Hematopoietic multipotent progenitor cell treated with erythropoietin and hydrocortisone succinate and interleukin-3 and kit ligand, for 4 days (in vitro differentiated cells): ENCODE results near the gene ACOX3.
"Not testable (repeated sequence)": the region's sequence is repeated elsewhere in the genome, so short reads cannot be mapped to it uniquely, and the experiment has no call there.

Source experiments
- DNase-seq: peaks from one replicate; pipeline ENCODE4 v3.0.0-alpha.2; 2015

Gene ACOX3

GRCh38 chr4:8403173-8403753 lies 37.3 kb downstream of the ACOX3 start:
- DNase-seq: peak; percentile 84

GRCh38 chr4:8402640-8403039 lies 37.9 kb downstream of the ACOX3 start:
- DNase-seq: peak; percentile 68

DNA sequence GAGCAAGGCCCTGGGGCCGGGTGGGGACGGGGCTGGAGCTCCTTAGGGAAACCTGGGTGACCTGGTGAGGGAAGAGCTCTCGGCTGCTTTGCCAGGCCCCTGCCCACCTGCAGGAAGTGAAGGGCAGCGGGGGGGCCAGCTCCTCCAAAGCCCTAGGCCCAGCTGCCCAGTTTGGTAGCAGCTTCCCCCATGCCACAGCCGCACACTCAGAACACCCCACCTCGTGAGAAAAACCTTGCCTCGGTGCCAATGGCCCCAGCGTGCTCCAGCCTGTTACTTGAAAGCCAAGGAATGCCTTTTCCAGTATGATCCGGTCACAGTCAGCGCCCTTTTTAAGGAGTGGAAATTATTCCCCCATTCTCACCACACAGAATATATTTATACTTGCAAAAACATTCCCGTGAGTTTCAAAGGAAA lies 38.3 kb downstream of the ACOX3 start:
- no peak for DNase-seq

- no peak for DNase-seq
These were observed 38.9 kb downstream of the ACOX3 start for GRCh38 chr4:8401665-8402064.

DNA sequence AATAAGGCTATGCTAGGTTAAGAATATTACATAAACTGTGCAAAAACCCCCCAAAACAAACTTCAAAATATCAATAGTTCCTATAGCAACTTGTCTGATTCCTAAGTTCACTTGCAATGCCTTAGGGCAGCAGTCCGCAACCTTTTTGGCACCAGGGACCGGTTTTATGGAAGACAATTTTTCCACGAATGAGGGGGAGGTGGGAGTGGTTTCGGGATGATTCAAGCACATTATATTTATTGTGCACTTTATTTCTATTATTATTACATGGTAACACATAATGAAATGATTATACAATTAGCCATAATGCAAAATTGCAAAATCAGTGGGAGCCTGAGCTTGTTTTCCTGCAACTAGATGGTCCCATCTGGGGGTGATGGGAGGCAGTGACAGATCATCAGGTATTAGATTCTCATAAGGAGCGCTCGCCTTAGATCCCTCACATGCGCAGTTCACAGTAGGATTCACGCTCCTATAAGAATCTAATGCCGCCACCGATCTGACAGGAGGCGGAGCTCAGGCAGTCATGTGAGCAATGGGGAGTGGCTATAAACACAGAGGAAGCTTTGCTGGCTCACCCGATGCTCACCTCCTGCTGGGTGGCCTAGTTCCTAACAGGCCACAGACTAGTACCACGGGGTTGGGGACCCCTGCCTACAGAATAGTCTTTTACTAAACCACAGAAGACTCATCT lies 39.7 kb downstream of the ACOX3 start:
- peak; percentile 26 for DNase-seq

GRCh38 chr4:8399298-8399697 lies 41.2 kb downstream of the ACOX3 start:
- DNase-seq: no peak

GRCh38 chr4:8398347-8398746 lies 42.2 kb downstream of the ACOX3 start:
- no peak for DNase-seq

DNA sequence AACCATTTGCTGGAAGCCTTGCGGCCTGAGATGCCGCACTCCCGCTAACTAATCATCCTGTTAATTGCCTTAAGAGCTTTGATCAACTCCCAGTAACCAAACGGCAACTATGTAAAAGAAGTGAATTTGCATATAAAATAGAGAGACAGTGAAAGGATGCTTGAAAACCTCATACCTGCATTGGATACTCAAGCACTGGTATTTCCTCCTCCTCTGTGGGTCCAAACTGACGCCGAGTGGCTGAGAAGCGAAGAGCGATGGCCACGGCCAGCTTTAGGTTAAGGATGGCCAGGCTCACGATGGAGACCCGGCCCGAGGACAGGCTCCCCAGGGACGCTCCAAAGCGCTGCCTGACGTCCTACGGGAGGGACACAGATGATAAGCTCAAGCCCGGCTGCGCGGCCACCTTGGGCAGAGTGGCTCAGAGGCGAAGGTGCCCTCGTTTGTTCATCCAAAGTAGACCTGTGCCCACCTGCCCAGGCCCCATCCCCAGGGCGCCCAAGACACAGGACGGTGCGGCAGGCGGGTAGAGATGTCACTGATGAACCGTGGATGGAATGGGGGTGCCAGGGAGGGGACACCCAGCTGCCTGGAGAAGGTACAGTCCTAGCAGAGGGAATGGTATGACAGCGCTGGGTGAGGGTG lies 43.6 kb downstream of the ACOX3 start:
- no peak for DNase-seq

- no peak for DNase-seq
These were observed 44.8 kb downstream of the ACOX3 start for GRCh38 chr4:8395504-8396296.

- DNase-seq: no peak
These were observed 45.7 kb downstream of the ACOX3 start for GRCh38 chr4:8394806-8395205.

GRCh38 chr4:8394061-8394519 lies 46.4 kb downstream of the ACOX3 start:
- no peak for DNase-seq

- no peak for DNase-seq
These were observed 46.9 kb downstream of the ACOX3 start for GRCh38 chr4:8393593-8394038.

DNA sequence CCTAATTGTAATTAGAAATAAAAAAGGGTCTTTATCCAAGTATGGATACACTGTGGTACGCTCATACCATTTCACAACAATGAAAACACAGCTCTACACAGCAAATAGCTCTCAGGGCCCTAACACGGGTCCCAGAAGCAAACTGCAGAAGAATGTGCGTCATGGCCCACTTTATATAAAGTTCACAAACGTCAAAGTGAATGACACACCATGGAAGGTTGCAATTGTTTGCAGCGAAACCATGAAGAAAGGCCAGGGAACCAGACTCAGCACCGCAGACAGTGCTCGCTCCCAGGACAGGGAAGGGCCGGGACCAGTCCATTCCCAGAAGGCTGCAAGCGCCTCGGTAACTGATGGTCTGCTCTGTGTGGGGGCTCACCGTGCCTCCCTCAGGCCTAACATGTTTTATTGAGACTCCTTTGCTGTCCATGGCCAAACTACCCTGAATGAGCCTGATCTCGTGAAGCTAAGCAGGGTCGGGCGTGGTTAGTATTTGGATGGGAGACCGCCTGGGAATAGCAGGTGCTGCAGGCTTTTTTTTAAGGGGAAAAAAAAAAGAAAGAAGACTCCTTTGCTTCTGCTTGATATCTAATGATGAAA lies 47.8 kb downstream of the ACOX3 start:
- no peak for DNase-seq

DNA sequence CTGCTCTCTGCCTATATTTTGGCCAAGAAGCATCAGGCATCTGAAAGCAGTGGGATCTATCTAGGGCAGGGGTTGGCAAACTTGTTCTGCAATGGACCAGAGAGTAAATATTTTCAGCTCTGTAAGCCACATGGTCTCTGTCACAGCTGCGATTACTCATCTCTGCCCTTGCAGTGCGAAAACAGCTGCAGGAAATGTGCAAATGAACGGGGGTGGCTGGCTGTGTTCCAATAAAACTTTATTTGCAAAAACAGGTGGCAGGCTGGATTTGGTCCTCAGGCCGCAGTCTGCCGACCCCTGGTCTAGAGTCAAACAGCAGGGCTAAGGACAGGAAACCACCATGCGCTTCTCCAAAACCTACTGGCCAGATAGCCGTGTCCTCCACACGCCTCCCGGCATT lies 48.6 kb downstream of the ACOX3 start:
- DNase-seq: no peak

DNA sequence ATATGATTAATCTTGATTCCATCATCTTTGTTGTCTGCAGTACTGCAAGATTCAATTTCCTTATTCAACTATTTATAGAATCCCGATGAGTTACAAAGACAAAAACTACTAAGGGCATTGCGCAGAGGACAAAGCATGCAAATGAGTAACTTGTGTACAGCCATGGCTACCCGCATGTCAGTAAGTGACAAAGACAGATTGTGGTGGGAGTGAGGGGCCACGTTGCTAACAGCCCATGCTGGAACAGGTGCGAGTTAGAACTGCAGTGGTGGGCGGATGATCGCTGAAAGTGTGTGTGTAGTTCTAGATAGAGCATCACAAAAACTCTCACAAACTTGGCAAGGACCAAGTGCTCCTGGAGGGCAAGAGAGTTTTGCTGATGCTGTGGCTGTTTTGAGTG lies 49.5 kb downstream of the ACOX3 start:
- no peak for DNase-seq

DNA sequence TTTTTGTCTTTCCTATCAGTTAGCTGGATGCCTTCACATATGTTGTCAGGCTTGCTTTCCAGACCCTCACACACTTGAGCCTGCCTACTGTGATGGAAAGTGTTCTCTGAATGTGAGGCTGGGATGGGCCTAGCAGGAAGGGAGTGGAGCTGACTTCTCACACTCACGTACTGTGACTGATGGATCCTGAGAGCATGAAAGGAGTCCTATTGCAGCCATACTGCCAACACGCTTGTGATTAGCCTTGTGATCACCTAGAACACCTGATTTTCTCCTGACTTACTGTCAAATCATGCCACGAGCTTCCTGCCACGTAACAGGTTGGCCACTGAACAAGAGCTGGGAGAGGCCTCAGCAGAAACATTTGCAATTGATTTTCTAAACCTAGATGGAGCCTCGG lies 49.9 kb downstream of the ACOX3 start:
- DNase-seq: no peak

DNA sequence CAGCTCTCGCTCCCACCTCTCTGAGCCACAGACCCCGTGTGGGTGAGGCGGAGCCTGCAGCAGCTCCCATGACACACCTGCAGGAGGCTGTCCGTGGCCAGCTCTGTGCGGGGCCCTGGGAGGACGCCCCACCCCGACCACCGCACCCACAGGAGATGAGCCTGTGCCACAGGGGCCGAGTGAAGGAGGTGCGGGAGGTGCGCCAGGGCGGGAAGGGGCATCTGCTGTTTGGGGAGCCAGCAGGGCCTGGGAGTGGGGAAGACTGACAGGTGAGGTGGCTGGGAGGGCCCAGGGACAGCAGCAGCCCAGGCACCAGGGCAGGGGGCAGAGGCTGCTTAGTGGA lies 52.0 kb downstream of the ACOX3 start:
- DNase-seq: no peak

DNA sequence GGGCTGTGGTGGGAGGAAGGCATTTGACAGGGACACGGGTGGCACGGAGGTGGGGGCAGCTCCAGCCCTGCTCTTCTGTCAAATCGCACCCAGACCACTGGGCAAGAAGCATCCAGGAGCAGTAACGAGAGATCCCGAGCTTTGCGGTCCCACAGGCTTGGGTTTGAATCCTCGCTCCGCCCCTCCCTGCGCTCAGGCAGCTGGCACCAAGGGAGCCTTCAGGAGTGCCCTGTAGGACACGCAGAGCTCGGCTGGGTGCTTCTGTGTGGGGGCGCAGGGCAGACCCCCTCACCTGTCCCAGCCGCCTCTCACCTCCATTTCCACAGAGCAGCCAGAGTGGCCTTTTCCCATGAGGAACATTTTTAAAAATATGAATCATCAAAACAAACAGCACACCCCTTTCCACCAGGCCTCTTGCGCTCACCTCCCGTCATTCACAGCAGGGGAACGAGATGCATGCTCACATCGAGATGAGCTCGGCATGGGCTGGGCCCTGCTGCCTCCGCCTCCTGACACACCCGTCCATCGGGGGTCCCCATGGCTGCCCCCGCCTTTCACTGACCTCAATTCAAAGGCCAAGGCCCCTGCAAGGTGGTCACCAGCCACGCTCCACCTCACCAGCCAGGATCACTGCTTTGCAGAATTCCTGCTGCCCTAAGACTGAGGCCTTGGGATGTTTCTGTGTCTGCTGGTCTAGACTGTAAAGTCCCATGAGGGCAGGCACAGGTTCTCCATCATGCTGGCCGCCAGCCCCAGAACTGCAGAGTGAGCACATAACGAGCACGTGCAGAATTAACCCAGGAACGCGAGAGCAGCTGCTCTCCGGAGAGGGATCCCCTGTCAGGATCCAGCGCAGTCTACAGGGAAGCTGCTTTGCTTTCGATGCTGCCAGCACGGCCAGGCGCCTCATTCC lies 52.7 kb downstream of the ACOX3 start:
- no peak for DNase-seq

GRCh38 chr4:8387194-8387593 lies 53.3 kb downstream of the ACOX3 start:
- no peak for DNase-seq

- no peak for DNase-seq
These were observed 53.8 kb downstream of the ACOX3 start for GRCh38 chr4:8386731-8387130.

- DNase-seq: not testable (repeated sequence)
These were observed 54.4 kb downstream of the ACOX3 start for GRCh38 chr4:8386131-8386530.

- no peak for DNase-seq
These were observed 54.9 kb downstream of the ACOX3 start for GRCh38 chr4:8385611-8386010.
